ENCODE data around the gene NKPD1. TPM values are rescaled to one million over a fixed set of nuclear protein-coding genes. Genes with fewer than 3 reads are reported as not detected.

Gene NKPD1
- total and polyA plus RNA-seq, 4 donors: not detected

DNA sequence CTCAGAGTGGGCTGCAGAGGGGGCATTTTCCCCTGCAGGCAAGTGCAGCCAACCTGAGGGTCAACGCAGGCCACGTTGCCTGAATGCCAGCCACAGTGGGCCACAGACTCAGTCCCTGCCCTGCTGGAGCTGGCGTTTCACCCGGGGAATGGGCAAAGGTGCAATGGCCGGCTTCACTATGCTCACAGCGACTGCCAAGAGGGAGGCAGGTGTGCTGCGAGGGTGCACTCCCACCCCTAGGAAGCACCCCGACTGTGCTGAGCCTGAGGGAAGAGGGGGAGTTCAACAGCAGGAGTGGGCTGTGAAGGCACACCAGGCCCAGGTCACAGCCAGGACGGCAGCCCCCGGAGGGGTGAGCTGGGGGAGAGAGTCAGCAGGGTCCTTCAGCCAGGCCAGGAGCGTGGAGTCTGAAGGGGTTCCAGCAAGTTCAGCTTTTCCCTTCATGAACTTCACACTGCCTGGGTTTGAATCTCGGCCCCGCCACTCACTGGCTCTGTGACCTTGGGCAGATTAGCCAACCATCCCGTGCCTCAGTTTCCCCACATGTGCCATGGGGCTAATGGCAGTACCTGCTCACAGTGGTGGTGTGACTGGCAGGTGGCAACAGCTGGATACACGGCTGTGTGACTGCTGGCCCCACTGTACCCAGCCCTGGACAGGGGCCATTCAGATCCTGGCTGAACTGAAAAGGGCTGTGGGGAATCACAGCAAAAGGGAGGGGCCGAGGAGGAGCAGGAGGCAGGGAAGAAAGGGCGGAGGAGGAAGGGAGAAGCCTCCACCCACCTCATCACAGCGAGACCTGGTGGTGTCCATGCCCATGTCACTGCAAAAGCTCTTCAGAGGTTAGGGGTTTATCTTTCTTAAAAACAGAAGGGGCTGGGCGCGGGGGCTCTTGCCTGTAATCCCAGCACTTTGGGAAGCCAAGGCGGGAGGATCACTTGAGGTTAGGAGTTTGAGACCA, 9.6 kb upstream of the NKPD1 start:
- 88% methylated on average over 21 of the region's 21 CpGs for WGBS
- H3K4me3 ChIP-seq (ENCODE audit: low read depth in 1 of 3, low read length in 3 of 3): no peak overlapping the region
- no peaks in the 10 kb centered on the region for H3K9me3 ChIP-seq (ENCODE audit: control insufficient read depth in 4 of 4, low read length in 3 of 4)
- no peak overlapping the region for H3K9ac ChIP-seq (ENCODE audit: low read depth in 1 of 2, low read length in 2 of 2)
- H3K27ac ChIP-seq (ENCODE audit: low read depth in 1 of 2, low read length in 2 of 2): no peak overlapping the region
- H3K36me3 ChIP-seq (ENCODE audit: control insufficient read depth in 4 of 4, insufficient read depth in 3 of 4, low read depth in 1 of 4, low read length in 3 of 4): no peaks in the 10 kb centered on the region
- no peak for DNase-seq (ENCODE audit: low spot score)
- H3K4me1 ChIP-seq (ENCODE audit: control insufficient read depth in 4 of 4, insufficient read depth in 4 of 4, low read length in 3 of 4): peaks cover 0 to 4% (median 0%) of the 10 kb centered on the region in 4 donors
- H3K27me3 ChIP-seq (ENCODE audit: control insufficient read depth in 4 of 4, insufficient read depth in 4 of 4, low read length in 3 of 4): no peaks in the 10 kb centered on the region
- no peak for TF ChIP-seq NR2F2 (IDR thresholded peaks at IDR 0.05)
- TF ChIP-seq TAF1 (conservative IDR thresholded peaks at IDR 0.05): no peak
- no peak for TF ChIP-seq GABPA (IDR thresholded peaks at IDR 0.05 in 1 of 2, conservative IDR thresholded peaks at IDR 0.05 in 1 of 2)

DNA sequence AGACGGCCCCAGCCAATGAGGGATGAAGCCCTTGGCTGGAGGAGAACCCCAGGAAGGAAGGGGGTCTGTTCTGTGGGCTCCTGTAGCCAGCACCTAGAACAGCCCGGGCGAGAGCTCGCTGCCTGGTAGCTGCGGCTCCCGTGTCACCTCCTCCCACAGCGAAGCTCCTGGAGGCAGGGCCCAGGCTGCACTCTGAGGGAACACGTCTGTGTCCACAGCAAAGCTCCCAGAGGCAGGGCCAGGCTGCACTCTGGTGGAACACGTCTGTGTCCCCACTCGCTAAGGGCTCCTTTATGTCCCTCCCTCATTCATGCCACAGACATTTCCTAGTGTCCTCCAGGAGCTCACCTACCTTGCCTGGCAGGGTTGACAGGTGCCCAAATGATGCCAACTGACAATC, 8.8 kb upstream of the NKPD1 start:
- Histone ChIP-seq H3K9me3 (ENCODE audit: control insufficient read depth in 4 of 4, low read length in 3 of 4) (no peaks in the 10 kb centered on the region), H3K4me3 (ENCODE audit: low read depth in 1 of 3, low read length in 3 of 3) (no peak overlapping the region), H3K4me1 (ENCODE audit: control insufficient read depth in 4 of 4, insufficient read depth in 4 of 4, low read length in 3 of 4) (peaks cover 0 to 4% (median 0%) of the 10 kb centered on the region in 4 donors), H3K36me3 (ENCODE audit: control insufficient read depth in 4 of 4, insufficient read depth in 3 of 4, low read depth in 1 of 4, low read length in 3 of 4) (no peaks in the 10 kb centered on the region), H3K27me3 (ENCODE audit: control insufficient read depth in 4 of 4, insufficient read depth in 4 of 4, low read length in 3 of 4) (no peaks in the 10 kb centered on the region), H3K9ac (ENCODE audit: low read depth in 1 of 2, low read length in 2 of 2) (no peak overlapping the region), H3K27ac (ENCODE audit: low read depth in 1 of 2, low read length in 2 of 2) (no peak overlapping the region)
- WGBS: 96% methylated on average over 10 of the region's 10 CpGs
- TF ChIP-seq NR2F2 (IDR thresholded peaks at IDR 0.05): no peak
- TF ChIP-seq, protein P1, sequence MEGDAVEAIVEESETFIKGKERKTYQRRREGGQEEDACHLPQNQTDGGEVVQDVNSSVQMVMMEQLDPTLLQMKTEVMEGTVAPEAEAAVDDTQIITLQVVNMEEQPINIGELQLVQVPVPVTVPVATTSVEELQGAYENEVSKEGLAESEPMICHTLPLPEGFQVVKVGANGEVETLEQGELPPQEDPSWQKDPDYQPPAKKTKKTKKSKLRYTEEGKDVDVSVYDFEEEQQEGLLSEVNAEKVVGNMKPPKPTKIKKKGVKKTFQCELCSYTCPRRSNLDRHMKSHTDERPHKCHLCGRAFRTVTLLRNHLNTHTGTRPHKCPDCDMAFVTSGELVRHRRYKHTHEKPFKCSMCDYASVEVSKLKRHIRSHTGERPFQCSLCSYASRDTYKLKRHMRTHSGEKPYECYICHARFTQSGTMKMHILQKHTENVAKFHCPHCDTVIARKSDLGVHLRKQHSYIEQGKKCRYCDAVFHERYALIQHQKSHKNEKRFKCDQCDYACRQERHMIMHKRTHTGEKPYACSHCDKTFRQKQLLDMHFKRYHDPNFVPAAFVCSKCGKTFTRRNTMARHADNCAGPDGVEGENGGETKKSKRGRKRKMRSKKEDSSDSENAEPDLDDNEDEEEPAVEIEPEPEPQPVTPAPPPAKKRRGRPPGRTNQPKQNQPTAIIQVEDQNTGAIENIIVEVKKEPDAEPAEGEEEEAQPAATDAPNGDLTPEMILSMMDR (IDR thresholded peaks at IDR 0.05; ENCODE audit: low read depth, low read length, missing input control): no peak
- no peak for TF ChIP-seq TAF1 (conservative IDR thresholded peaks at IDR 0.05)
- no peak for TF ChIP-seq RAD21 (IDR thresholded peaks at IDR 0.05)
- TF ChIP-seq, protein P2, sequence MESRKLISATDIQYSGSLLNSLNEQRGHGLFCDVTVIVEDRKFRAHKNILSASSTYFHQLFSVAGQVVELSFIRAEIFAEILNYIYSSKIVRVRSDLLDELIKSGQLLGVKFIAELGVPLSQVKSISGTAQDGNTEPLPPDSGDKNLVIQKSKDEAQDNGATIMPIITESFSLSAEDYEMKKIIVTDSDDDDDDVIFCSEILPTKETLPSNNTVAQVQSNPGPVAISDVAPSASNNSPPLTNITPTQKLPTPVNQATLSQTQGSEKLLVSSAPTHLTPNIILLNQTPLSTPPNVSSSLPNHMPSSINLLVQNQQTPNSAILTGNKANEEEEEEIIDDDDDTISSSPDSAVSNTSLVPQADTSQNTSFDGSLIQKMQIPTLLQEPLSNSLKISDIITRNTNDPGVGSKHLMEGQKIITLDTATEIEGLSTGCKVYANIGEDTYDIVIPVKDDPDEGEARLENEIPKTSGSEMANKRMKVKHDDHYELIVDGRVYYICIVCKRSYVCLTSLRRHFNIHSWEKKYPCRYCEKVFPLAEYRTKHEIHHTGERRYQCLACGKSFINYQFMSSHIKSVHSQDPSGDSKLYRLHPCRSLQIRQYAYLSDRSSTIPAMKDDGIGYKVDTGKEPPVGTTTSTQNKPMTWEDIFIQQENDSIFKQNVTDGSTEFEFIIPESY (IDR thresholded peaks at IDR 0.05): no peak
- no peak for TF ChIP-seq HNF4A (conservative IDR thresholded peaks at IDR 0.05)
- no peak for TF ChIP-seq HNF4G (IDR thresholded peaks at IDR 0.05)
- no peak for TF ChIP-seq SP1 (IDR thresholded peaks at IDR 0.05)
- TF ChIP-seq, protein P3, sequence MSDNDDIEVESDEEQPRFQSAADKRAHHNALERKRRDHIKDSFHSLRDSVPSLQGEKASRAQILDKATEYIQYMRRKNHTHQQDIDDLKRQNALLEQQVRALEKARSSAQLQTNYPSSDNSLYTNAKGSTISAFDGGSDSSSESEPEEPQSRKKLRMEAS (IDR thresholded peaks at IDR 0.05): no peak
- no peak for TF ChIP-seq JUND (IDR thresholded peaks at IDR 0.05)
- no peak for TF ChIP-seq RXRA (IDR thresholded peaks at IDR 0.05)
- no peak for TF ChIP-seq GABPA (IDR thresholded peaks at IDR 0.05 in 1 of 2, conservative IDR thresholded peaks at IDR 0.05 in 1 of 2)
- DNase-seq (ENCODE audit: low spot score): no peak
